ENCODE data around the gene RHOF. TPM values are rescaled to one million over a fixed set of nuclear protein-coding genes. Genes with fewer than 3 reads are reported as not detected.

The RHOF gene
- total and polyA plus RNA-seq, 2 of the 13 experiments (the other 11 are each of a cell fraction or from before 2014, with no cell fraction given) = 14.6 to 32.2 TPM

GRCh38 chr12:121808623-121809022 is 15.1 kb upstream of the RHOF start:
- Histone ChIP-seq H2AFZ (ENCODE audit: low read length) (no peak overlapping the region), H4K20me1 (ENCODE audit: insufficient read depth, low read length) (0 out of 2 replicates have a peak, but pooled peaks cover 8% of the 10 kb centered on the region), H3K27me3 (ENCODE audit: control insufficient read depth in 1 of 2, insufficient read depth in 2 of 2, low read length in 2 of 2) (no peaks in the 10 kb centered on the region; a peak in 1 of 5 replicates), H3K4me2 (ENCODE audit: low read depth, low read length) (no peak overlapping the region), H3K9ac (ENCODE audit: insufficient read depth, low read depth, low read length) (no peak overlapping the region), H3K27ac (ENCODE audit: extremely low read length, insufficient read depth, low read length) (no peak overlapping the region), H3K4me3 (replicated peaks in 1 of 3; ENCODE audit: insufficient read depth in 1 of 3, low read depth in 2 of 3, low read length in 3 of 3) (no peak overlapping the region), H3K36me3 (replicated peaks in 1 of 2; ENCODE audit: control insufficient read depth in 1 of 2, insufficient read depth in 2 of 2, low read length in 2 of 2) (peaks cover 16 to 18% of the 10 kb centered on the region in 2 experiments; a peak in 3 of 5 replicates), H3K79me2 (ENCODE audit: insufficient read depth, low read length) (peaks cover 52% of the 10 kb centered on the region), H3K4me1 (ENCODE audit: insufficient read depth, low read length) (peaks cover 47% of the 10 kb centered on the region), H3K9me3 (ENCODE audit: low read length) (no peaks in the 10 kb centered on the region)
- in situ Hi-C loops (cut with HindIII; ENCODE audit: extremely low pct_ligation_motif_present, low pct_unique_long_range_greater_than_20kb) (no loop called here), intact Hi-C loops (cut with micrococcal nuclease; ENCODE audit: unreplicated experiment) (no loop called here)
- TF ChIP-seq RXRA (CRISPR knock-in tag; IDR thresholded peaks at IDR 0.05) (no peak), ZNF558 (CRISPR knock-in tag; IDR thresholded peaks at IDR 0.05; ENCODE audit: borderline replicate concordance) (no peak), SPEN (CRISPR knock-in tag; IDR thresholded peaks at IDR 0.05; ENCODE audit: low read depth) (no peak), MTF2 (CRISPR knock-in tag; IDR thresholded peaks at IDR 0.05; ENCODE audit: borderline replicate concordance) (no peak), CHD4 (IDR thresholded peaks at IDR 0.05; ENCODE audit: borderline replicate concordance, low read length) (no peak), ZSCAN29 (CRISPR knock-in tag; conservative IDR thresholded peaks at IDR 0.05) (no peak), NR3C1 (CRISPR knock-in tag; IDR thresholded peaks at IDR 0.05) (no peak), TBX3 (IDR thresholded peaks at IDR 0.05; ENCODE audit: borderline replicate concordance) (no peak), U2AF1 (optimal IDR thresholded peaks at IDR 0.05; ENCODE audit: low read depth, low read length) (no peak), ZNF577 (CRISPR knock-in tag; IDR thresholded peaks at IDR 0.05; ENCODE audit: borderline replicate concordance, low read depth) (no peak), SMC3 (IDR thresholded peaks at IDR 0.05; ENCODE audit: low read length) (no peak), RFXAP (CRISPR knock-in tag; IDR thresholded peaks at IDR 0.05; ENCODE audit: borderline replicate concordance) (no peak), SOX13 (IDR thresholded peaks at IDR 0.05) (no peak), SOX13 (CRISPR knock-in tag; conservative IDR thresholded peaks at IDR 0.05 in 1 of 2, IDR thresholded peaks at IDR 0.05 in 1 of 2) (no peak), NFATC3 (CRISPR knock-in tag; IDR thresholded peaks at IDR 0.05) (no peak)
- TF ChIP-seq, protein P1, sequence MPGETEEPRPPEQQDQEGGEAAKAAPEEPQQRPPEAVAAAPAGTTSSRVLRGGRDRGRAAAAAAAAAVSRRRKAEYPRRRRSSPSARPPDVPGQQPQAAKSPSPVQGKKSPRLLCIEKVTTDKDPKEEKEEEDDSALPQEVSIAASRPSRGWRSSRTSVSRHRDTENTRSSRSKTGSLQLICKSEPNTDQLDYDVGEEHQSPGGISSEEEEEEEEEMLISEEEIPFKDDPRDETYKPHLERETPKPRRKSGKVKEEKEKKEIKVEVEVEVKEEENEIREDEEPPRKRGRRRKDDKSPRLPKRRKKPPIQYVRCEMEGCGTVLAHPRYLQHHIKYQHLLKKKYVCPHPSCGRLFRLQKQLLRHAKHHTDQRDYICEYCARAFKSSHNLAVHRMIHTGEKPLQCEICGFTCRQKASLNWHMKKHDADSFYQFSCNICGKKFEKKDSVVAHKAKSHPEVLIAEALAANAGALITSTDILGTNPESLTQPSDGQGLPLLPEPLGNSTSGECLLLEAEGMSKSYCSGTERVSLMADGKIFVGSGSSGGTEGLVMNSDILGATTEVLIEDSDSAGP (CRISPR knock-in tag; IDR thresholded peaks at IDR 0.05; ENCODE audit: borderline replicate concordance) = no peak
- POLR2A ChIA-PET = interaction anchor here (14.5 kb wide), 1 partner anchor 11 kb away, joined by 393 read pairs; the partner anchor contains the start of genes RHOF and SETD1B
- 95% methylated on average over 8 of the region's 8 CpGs for WGBS (ENCODE audit: low lambda C conversion rate)
- CTCF ChIA-PET (ENCODE audit: low intra/inter-chr PET ratio, low total read pairs) = interaction anchor here (0.9 kb wide), 1 partner anchor 12 kb away, joined by 3 read pairs; no protein-coding TSS in a partner anchor
- FAIRE-seq (no peak), DNase-seq (ENCODE audit: low spot score) (no peak), ATAC-seq (no peak)
- BruUV-seq (replicated peaks) = no TSS peak

Measured in HepG2 (cell line).